Activated CD8-positive, alpha-beta T cell treated with anti-CD3 and anti-CD28 coated beads for 36 hours (primary cell): Measurements from ENCODE around the gene CACNG6. TPM values are rescaled to one million over a fixed set of nuclear protein-coding genes. Genes with fewer than 3 reads are reported as not detected.

Source experiments
- ATAC-seq: fragments of 200-7000 bp; cut with Tn5 transposase; one replicate; pipeline ENCODE4 v1.10.0; 2021; ENCODE audit warnings: mild to moderate bottlenecking, moderate library complexity
- CTCF ChIA-PET: fragments of 350-600 bp; sonication (Branson Sonifier 250); formaldehyde crosslinking; loops from one replicate; lab custom pipeline; 2021; ENCODE audit warnings: antibody characterized with exemption; lab: Charles Lee
- POLR2A ChIA-PET: fragments of 350-600 bp; sonication (Branson Sonifier 250); formaldehyde crosslinking; loops from one replicate; lab custom pipeline; 2021; ENCODE audit warnings: antibody characterized with exemption; lab: Charles Lee
- DNase-seq: peaks from one replicate; pipeline ENCODE4 v3.0.0-alpha.2; 2020
- H3K27ac Mint-ChIP-seq: one replicate; pipeline ENCODE4 v1.8.0; 2021; ENCODE audit warnings: mild to moderate bottlenecking, mixed read lengths
- H3K27me3 Mint-ChIP-seq: one replicate; pipeline ENCODE4 v1.8.0; 2021; ENCODE audit warnings: mixed read lengths
- H3K36me3 Mint-ChIP-seq: one replicate; pipeline ENCODE4 v1.8.0; 2021; ENCODE audit warnings: low read depth, mixed read lengths
- H3K4me1 Mint-ChIP-seq: one replicate; pipeline ENCODE4 v1.8.0; 2021; ENCODE audit warnings: low read depth, mixed read lengths
- H3K4me3 Mint-ChIP-seq: one replicate; pipeline ENCODE4 v1.8.0; 2021; ENCODE audit warnings: mild to moderate bottlenecking, moderate library complexity, mixed read lengths
- H3K9me3 Mint-ChIP-seq: one replicate; pipeline ENCODE4 v1.8.0; 2021; ENCODE audit warnings: mixed read lengths
- intact Hi-C: fragments of 100-400 bp; cut with micrococcal nuclease; formaldehyde crosslinking; loops from one replicate; pipeline ENCODE4 v1.10.0; 2022
- total RNA-seq, 2 experiments: library from RNA; stranded (reverse); gene quantifications; one replicate each; pipeline ENCODE4 v1.2.3, GENCODE V29; 2021
- TF ChIP-seq, protein P1 (sequence below): fragments of 200-600 bp; IDR thresholded peaks from one replicate; pipeline ENCODE4 v1.8.0; 2022; ENCODE audit warnings: antibody characterized with exemption, mild to moderate bottlenecking

CACNG6 gene
- total RNA-seq, 2 experiments from 2014 or later = not detected

- CTCF ChIA-PET = interaction anchor here (0.7 to 2.7 kb wide), 19 partner anchors 8 to 457 kb away, joined by 3 to 23 read pairs (median 5); no protein-coding TSS in a partner anchor
- Mint-ChIP-seq H3K27ac (no peak overlapping the region), H3K9me3 (no peaks in the 10 kb centered on the region), H3K4me3 (no peak overlapping the region), H3K36me3 (no peaks in the 10 kb centered on the region), H3K27me3 (peaks cover 27% of the 10 kb centered on the region), H3K4me1 (peaks cover 10% of the 10 kb centered on the region)
- TF ChIP-seq, protein P1, sequence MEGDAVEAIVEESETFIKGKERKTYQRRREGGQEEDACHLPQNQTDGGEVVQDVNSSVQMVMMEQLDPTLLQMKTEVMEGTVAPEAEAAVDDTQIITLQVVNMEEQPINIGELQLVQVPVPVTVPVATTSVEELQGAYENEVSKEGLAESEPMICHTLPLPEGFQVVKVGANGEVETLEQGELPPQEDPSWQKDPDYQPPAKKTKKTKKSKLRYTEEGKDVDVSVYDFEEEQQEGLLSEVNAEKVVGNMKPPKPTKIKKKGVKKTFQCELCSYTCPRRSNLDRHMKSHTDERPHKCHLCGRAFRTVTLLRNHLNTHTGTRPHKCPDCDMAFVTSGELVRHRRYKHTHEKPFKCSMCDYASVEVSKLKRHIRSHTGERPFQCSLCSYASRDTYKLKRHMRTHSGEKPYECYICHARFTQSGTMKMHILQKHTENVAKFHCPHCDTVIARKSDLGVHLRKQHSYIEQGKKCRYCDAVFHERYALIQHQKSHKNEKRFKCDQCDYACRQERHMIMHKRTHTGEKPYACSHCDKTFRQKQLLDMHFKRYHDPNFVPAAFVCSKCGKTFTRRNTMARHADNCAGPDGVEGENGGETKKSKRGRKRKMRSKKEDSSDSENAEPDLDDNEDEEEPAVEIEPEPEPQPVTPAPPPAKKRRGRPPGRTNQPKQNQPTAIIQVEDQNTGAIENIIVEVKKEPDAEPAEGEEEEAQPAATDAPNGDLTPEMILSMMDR = no peak
- ATAC-seq = no peak
- intact Hi-C loops = loop anchor here (5.0 to 10.0 kb wide), 2 partner anchors 80 to 182 kb away; no protein-coding TSS in a partner anchor
- POLR2A ChIA-PET = no interaction called here
- DNase-seq = no peak
These were observed 33.2 kb downstream of the CACNG6 start for GRCh38 chr19:54024660-54025059.

DNA sequence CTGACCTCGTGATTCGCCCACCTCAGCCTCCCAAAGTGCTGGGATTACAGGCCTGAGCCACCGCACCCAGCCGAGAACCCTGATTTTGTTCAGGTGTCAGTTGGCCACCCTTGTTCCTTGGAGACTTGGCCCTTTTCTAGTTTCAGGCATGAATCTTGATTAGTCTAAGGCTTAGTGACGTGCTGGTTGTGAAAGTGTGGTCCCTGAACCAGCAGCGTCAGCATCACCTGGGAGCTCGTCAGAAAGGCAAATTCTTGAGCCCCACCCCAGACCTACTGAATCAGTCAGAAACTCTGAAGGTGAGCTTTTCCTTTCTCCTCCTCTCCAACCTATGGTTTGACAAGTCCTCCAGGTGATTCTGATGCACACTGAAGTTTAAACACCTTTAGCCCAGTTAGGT is 35.2 kb downstream of the CACNG6 start:
- no peaks in the 10 kb centered on the region for H3K36me3 Mint-ChIP-seq
- no peak for DNase-seq
- H3K4me1 Mint-ChIP-seq = peaks cover 4% of the 10 kb centered on the region
- H3K27me3 Mint-ChIP-seq = peaks cover 33% of the 10 kb centered on the region
- H3K27ac Mint-ChIP-seq = no peak overlapping the region
- intact Hi-C loops = loop anchor here (10.0 kb wide), 1 partner anchor 82 kb away; no protein-coding TSS in a partner anchor
- CTCF ChIA-PET = no interaction called here
- ATAC-seq = no peak
- POLR2A ChIA-PET = no interaction called here
- TF ChIP-seq, protein P1 = no peak
- H3K4me3 Mint-ChIP-seq = no peak overlapping the region
- no peaks in the 10 kb centered on the region for H3K9me3 Mint-ChIP-seq

DNA sequence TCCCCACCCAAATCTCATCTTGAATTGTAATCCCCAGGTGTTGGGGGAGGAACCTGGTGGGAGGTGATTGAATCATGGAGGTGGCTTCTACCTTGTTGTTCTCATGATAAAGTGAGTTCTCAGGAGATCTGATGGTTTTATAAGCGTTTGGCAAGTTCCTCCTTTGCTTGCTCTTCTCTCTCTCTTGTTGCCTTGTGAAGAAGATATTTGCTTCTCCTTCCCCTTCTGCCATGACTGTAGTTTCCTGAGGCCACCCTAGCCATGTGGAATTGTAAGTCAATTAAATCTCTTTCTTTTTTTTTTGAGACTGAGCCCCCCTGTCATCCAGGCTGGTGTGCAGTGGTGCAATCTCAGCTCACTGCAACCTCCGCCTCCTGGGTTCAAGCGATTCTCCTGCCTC is 37.9 kb downstream of the CACNG6 start:
- ATAC-seq (no peak), DNase-seq (no peak)
- Mint-ChIP-seq H3K27me3 (peaks cover 27% of the 10 kb centered on the region), H3K4me1 (no peaks in the 10 kb centered on the region), H3K4me3 (no peak overlapping the region), H3K27ac (no peak overlapping the region), H3K9me3 (no peaks in the 10 kb centered on the region), H3K36me3 (no peaks in the 10 kb centered on the region)
- TF ChIP-seq, protein P1 = no peak
- ChIA-PET CTCF (interaction anchor here (1.0 to 2.0 kb wide), 15 partner anchors 10 to 257 kb away, joined by 3 to 20 read pairs (median 5); no protein-coding TSS in a partner anchor), POLR2A (no interaction called here)
- intact Hi-C loops = loop anchor here (10.0 kb wide), 1 partner anchor 84 kb away; no protein-coding TSS in a partner anchor

DNA sequence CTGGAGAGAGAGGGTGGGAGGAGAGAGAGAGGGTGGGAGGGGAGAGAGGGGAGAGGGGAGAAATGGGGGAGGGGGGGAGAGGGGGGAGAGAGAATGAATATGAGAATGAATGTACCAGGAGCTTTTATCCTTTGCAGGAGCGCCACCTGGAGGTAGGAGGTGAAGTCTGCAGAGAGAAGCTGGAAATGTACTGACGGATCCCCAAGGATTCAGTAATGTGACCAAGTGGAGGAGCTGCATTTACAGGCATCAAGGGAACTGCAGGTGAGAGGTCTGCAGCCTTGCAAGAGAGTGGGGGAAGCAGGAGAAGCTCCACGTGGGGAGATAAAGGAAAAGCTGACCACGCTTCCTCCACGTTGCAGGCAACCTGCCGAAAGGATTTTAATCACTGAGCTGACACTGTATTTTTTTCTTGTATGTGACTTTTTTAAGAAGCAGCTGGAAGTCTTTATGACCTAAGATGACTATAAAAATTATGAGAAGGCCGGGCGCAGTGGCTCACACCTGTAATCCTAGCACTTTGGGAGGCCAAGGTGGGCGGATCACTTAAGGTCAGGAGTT is 38.6 kb downstream of the CACNG6 start:
- POLR2A ChIA-PET = no interaction called here
- H3K36me3 Mint-ChIP-seq = no peaks in the 10 kb centered on the region
- peaks cover 23% of the 10 kb centered on the region for H3K27me3 Mint-ChIP-seq
- intact Hi-C loops = loop anchor here (5.0 to 10.0 kb wide), 2 partner anchors 85 to 238 kb away; no protein-coding TSS in a partner anchor
- CTCF ChIA-PET = interaction anchor here (0.5 to 2.0 kb wide), 22 partner anchors 9 to 276 kb away, joined by 3 to 20 read pairs (median 5); no protein-coding TSS in a partner anchor
- H3K9me3 Mint-ChIP-seq = no peaks in the 10 kb centered on the region
- ATAC-seq = no peak
- H3K4me1 Mint-ChIP-seq = no peaks in the 10 kb centered on the region
- no peak overlapping the region for H3K4me3 Mint-ChIP-seq
- H3K27ac Mint-ChIP-seq = no peak overlapping the region
- TF ChIP-seq, protein P1 = peak; percentile 58
- DNase-seq = peak; percentile 71
